Mucosa of gallbladder (tissue), 1 donor: ENCODE measurements around the gene MBP. TPM values are rescaled to one million over a fixed set of nuclear protein-coding genes. Genes with fewer than 3 reads are reported as not detected.

ENCODE experiments used
- DNase-seq: peaks from one replicate; pipeline ENCODE4 v3.0.0-alpha.2; 2020; ENCODE audit warnings: low spot score
- total RNA-seq: library from RNA; stranded (reverse); gene quantifications from one replicate; pipeline ENCODE4 v1.2.1, GENCODE V29; 2021
- donor health status: DM: no; HTN: no; CAD: no.

The MBP gene
- total RNA-seq, 1 donor from 2014 or later, result 91.4 TPM

DNA sequence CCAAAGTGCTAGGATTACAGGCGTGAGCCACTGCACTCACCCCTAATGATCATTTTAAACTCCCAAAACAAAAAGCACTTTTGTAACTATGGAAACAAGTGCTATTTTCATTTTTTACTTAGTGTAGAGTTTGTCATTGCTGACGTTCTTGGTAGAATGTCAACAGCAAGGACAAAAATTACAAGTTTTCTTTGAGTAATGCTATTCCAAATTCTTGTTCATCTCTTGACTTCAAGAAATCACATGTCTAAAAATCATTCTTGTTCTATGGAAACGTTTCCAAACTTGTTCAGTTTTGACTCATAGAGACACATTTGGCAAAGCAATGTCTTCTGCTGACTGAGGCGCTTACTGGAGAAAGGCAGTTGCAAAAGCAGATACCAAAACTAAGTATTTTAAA lies 82.6 kb downstream of the MBP start:
- DNase-seq, result no peak

DNA sequence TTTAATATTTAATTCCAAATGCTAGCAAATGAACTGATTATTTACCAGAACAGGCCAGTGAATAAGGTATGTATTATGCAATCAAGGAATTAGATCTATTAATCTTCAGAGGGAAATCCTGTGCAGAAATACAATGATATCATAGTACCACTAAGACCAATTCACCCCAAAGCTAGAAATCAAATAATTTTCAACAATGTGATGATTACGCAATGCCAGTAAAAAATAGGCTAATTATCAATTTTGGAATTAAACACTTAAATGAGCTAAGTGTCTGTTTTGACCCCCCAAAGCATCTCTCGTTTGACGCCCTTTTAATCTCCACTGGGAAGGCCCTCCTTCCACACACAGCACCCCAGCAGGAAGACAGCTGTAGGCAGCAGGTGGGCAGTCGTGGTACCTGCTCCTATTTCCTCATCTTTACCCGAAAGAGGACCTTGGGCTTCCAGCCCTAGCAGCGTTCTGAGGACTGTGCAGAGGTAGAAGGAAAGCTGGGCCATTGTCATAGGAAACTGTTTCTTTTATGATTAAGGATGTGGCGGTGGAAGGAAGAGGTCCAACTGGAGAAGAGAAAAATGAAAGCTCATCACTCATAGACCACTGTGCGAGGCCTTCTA lies 84.7 kb downstream of the MBP start:
- no peak for DNase-seq

- no peak for DNase-seq
Measured at GRCh38 chr18:77046994-77047393, 85.6 kb downstream of the MBP start.

GRCh38 chr18:77046409-77046808 lies 86.2 kb downstream of the MBP start:
- DNase-seq, result no peak

- no peak for DNase-seq
Measured at GRCh38 chr18:77045677-77046076, 86.9 kb downstream of the MBP start.

GRCh38 chr18:77044866-77045664 lies 87.5 kb downstream of the MBP start:
- no peak for DNase-seq

GRCh38 chr18:77043541-77044280 lies 88.9 kb downstream of the MBP start:
- DNase-seq, result no peak

DNA sequence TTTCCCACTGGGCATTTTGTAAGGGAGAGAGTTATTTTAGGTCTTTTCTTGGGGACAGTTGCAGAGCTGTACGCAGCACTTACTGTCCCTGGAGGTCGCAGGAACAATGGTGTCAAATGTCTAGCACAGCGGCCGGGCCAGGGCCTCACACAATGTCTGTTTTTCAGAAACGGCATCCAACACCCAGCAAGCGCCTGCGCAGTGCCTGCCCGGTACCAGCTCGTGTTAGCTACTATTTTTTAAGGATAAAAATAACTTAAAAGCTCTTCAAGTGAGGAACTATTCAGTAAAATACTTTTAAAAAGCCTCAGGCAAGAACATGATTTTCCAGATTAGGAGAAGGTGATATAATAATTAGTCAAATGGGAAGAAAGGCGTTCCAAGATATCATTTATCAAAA lies 90.0 kb downstream of the MBP start:
- no peak for DNase-seq

- DNase-seq, result no peak
Measured at GRCh38 chr18:77039196-77040130, 93.1 kb downstream of the MBP start.

- no peak for DNase-seq
Measured at GRCh38 chr18:77038182-77038858, 94.3 kb downstream of the MBP start.

DNA sequence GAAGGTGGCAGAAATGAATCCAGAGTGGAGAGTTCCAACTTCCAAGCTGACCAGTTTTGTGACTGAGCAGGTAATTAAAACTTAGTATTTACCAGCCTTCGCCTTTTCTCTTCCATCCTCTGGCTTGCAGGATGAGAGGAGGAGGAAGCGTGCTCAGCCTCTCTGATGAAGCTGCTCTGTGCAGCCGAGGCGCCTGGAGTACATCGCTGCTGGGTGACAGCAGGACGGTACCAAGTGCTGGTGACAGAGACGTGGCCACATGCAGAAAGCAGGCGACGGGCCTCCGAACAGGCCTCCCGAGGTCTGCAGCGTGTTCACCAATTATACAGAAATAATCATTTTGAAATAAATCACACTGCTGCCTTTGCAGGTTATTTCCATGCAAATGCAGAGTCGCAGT lies 95.0 kb downstream of the MBP start:
- no peak for DNase-seq

- DNase-seq, result no peak
Measured at GRCh38 chr18:77035380-77036187, 97.0 kb downstream of the MBP start.

- no peak for DNase-seq
Measured at GRCh38 chr18:77033575-77033974, 99.0 kb downstream of the MBP start.

- no peak for DNase-seq
Measured at GRCh38 chr18:77032181-77032701, 100.3 kb downstream of the MBP start.

DNA sequence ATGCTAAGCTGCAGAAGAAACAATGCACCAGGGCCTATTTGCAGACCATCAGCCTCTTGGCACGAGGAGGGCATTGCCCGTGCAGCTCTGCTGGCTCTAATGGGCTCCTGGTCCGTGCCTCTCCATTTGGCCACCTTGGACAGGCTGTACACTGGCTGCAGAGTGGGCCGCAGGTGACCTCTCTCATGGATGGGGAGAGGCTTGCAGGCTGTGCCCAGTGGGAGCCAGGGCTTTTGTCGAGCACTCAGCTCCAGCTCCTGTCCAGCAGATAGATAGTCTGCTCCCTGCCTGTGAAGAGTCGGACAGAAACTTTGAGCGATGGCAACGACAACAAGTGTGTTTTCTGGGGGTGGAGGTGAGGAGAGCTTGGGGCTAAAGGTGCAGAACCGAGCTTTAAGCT lies 100.9 kb downstream of the MBP start:
- no peak for DNase-seq

DNA sequence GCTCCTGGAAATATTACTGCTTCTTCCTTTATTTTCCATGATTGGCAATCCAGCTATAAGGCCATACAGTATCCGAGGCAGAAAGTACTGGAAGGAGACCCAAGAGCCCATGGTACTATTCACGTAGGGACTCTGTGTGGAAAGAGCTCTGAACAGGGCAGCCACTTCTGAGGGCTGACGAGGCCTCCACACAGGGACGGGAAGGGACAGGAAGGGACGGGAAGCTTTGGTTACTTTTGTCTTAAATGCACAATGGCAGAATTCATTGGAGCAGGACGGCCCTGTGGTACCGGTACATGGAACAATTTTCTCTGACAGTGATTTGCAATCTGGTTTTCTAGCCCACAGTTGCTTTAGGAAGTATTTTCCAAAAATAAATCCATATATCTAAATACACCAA lies 102.4 kb downstream of the MBP start:
- DNase-seq, result no peak

- no peak for DNase-seq
Measured at GRCh38 chr18:77025831-77026363, 106.7 kb downstream of the MBP start.

DNA sequence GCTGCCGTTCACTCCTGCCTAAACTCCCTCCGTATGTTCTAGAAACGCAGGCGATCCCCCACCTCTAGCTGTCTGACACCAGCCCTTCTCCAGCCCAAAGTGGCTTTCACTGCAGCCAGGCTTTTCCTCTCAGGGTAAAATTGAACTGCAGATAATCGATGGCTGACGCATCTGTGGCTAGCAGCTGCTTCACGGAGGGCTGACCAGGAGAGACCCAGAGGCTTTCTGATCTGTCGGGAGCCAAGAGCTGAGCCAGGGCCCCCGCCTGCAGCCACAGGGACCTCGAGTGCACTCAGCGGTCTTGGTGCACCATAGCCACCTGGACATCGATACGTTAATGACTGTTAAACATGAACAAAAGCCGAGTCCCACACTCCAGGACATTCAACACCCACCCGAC lies 107.5 kb downstream of the MBP start:
- no peak for DNase-seq

GRCh38 chr18:77024476-77024875 lies 108.1 kb downstream of the MBP start:
- DNase-seq, result no peak
